HG03064 (cell line): ENCODE results near the gene CADM2.

ENCODE experiments used
- ATAC-seq: cut with Tn5 transposase; IDR thresholded peaks from one replicate; pipeline ENCODE4 v1.9.1; 2021; ENCODE audit warnings: low read depth; ENCODE audit not compliant: unreplicated experiment

CADM2 gene

GRCh38 chr3:85535517-85535916 is 576.7 kb downstream of the CADM2 start:
- no peak for ATAC-seq

GRCh38 chr3:85539232-85539631 is 580.4 kb downstream of the CADM2 start:
- no peak for ATAC-seq

GRCh38 chr3:85554153-85554552 is 595.4 kb downstream of the CADM2 start:
- ATAC-seq = no peak

GRCh38 chr3:85560088-85560785 is 601.4 kb downstream of the CADM2 start:
- no peak for ATAC-seq

- no peak for ATAC-seq
These were observed 608.4 kb downstream of the CADM2 start for GRCh38 chr3:85567071-85567676.

- no peak for ATAC-seq
These were observed 612.0 kb downstream of the CADM2 start for GRCh38 chr3:85570819-85571218.

- ATAC-seq = no peak
These were observed 613.0 kb downstream of the CADM2 start for GRCh38 chr3:85571835-85572234.

GRCh38 chr3:85572426-85572825 is 613.6 kb downstream of the CADM2 start:
- no peak for ATAC-seq

GRCh38 chr3:85572978-85573377 is 614.2 kb downstream of the CADM2 start:
- no peak for ATAC-seq

- ATAC-seq = no peak
These were observed 615.4 kb downstream of the CADM2 start for GRCh38 chr3:85574006-85574705.

GRCh38 chr3:85576091-85576690 is 617.4 kb downstream of the CADM2 start:
- ATAC-seq = peak; percentile 81

- no peak for ATAC-seq
These were observed 618.0 kb downstream of the CADM2 start for GRCh38 chr3:85576697-85577200.

GRCh38 chr3:85584779-85585356 is 626.1 kb downstream of the CADM2 start:
- ATAC-seq = no peak

- ATAC-seq = no peak
These were observed 627.2 kb downstream of the CADM2 start for GRCh38 chr3:85586018-85586417.

GRCh38 chr3:85589145-85589544 is 630.4 kb downstream of the CADM2 start:
- ATAC-seq = no peak

- ATAC-seq = no peak
These were observed 632.7 kb downstream of the CADM2 start for GRCh38 chr3:85591451-85591850.

GRCh38 chr3:85592256-85592655 is 633.5 kb downstream of the CADM2 start:
- no peak for ATAC-seq

GRCh38 chr3:85594676-85595075 is 635.9 kb downstream of the CADM2 start:
- no peak for ATAC-seq

- no peak for ATAC-seq
These were observed 644.6 kb downstream of the CADM2 start for GRCh38 chr3:85603378-85603777.

- no peak for ATAC-seq
These were observed 645.9 kb downstream of the CADM2 start for GRCh38 chr3:85604641-85605040.

GRCh38 chr3:85605066-85605465 is 646.3 kb downstream of the CADM2 start:
- no peak for ATAC-seq
